GM12878 (cell line): ENCODE data around the gene METRNL. TPM values are rescaled to one million over a fixed set of nuclear protein-coding genes. Genes with fewer than 3 reads are reported as not detected.

Experiments used
- ATAC-seq: fragments of 200-7000 bp; cut with Tn5 transposase; 3 replicates; pipeline ENCODE4 v1.9.1; 2020; ENCODE audit warnings: mild to moderate bottlenecking, moderate library complexity
- BruUV-seq: library from RNA; stranded (reverse); fragments of 400-500 nt; replicated peaks from 2 replicates; lab custom pipeline; 2021; lab: Mats Ljungman, UMichigan
- CTCF ChIA-PET: fragments of 300-600 bp; sonication (Branson Sonifier 250); formaldehyde crosslinking; extraction: SDS; loops from one replicate; lab custom pipeline; 2021; ENCODE audit warnings: inconsistent platforms; lab: Yijun Ruan, JAX
- POLR2A ChIA-PET: fragments of 350-600 bp; formaldehyde crosslinking; extraction: SDS; loops from one replicate; lab custom pipeline; 2021; ENCODE audit warnings: inconsistent platforms; lab: Charles Lee
- RAD21 ChIA-PET: fragments of 300-600 bp; sonication (Branson Sonifier 250); formaldehyde crosslinking; loops from one replicate; lab custom pipeline; 2023; ENCODE audit warnings: antibody characterized with exemption; ENCODE audit not compliant: unreplicated experiment; lab: Charles Lee
- SMC1A ChIA-PET: fragments of 300-600 bp; sonication (Branson Sonifier 250); formaldehyde crosslinking; loops from one replicate; lab custom pipeline; 2023; ENCODE audit not compliant: unreplicated experiment, uncharacterized antibody; lab: Charles Lee
- DNase-seq: peaks from one replicate; pipeline ENCODE4 v3.0.0-alpha.2; 2011; ENCODE audit warnings: low read depth, low spot score
- FAIRE-seq: peaks from 3 replicates; lab custom pipeline; 2011; peaks lifted over from hg19 to GRCh38; lab: Jason Lieb, UNC
- H2AFZ ChIP-seq: 2 replicates; pipeline ENCODE4 v1.6.0; 2011; ENCODE audit warnings: low read depth, low read length, control low read depth; ENCODE audit not compliant: control insufficient read depth
- H3K27ac ChIP-seq: 2 replicates; pipeline ENCODE4 v1.5.1; 2011; ENCODE audit warnings: control low read depth; ENCODE audit not compliant: control insufficient read depth, insufficient read depth
- H3K27me3 ChIP-seq, 2 experiments: replicated peaks in 1 of 2; 2 replicates each; pipeline versions ENCODE4 v1.6.0 to v1.6.1; 2011; ENCODE audit warnings: low read length in 1 of 2; ENCODE audit not compliant: control insufficient read depth in 2 of 2, insufficient read depth in 2 of 2
- H3K36me3 ChIP-seq, 2 experiments: 2 replicates each; pipeline ENCODE4 v1.5.1; 2011; ENCODE audit warnings: low read length in 1 of 2; ENCODE audit not compliant: control insufficient read depth in 2 of 2, insufficient read depth in 2 of 2
- H3K4me1 ChIP-seq: 2 replicates; pipeline ENCODE4 v1.6.1; 2011; ENCODE audit warnings: mild to moderate bottlenecking, low read length, moderate library complexity, mixed read lengths; ENCODE audit not compliant: control insufficient read depth, insufficient read depth
- H3K4me2 ChIP-seq: 2 replicates; pipeline ENCODE4 v1.6.0; 2011; ENCODE audit warnings: control low read depth; ENCODE audit not compliant: control insufficient read depth, insufficient read depth
- H3K4me3 ChIP-seq: fragments of 200-600 bp; sonication (generic); 2 replicates; pipeline ENCODE4 v1.5.1; 2016
- H3K79me2 ChIP-seq: 2 replicates; pipeline ENCODE4 v1.6.0; 2011; ENCODE audit warnings: low read length; ENCODE audit not compliant: control insufficient read depth, insufficient read depth
- H3K9ac ChIP-seq: 2 replicates; pipeline ENCODE4 v1.8.0; 2011; ENCODE audit warnings: low read length, control low read depth, mixed read lengths; ENCODE audit not compliant: control insufficient read depth, insufficient read depth
- H3K9me3 ChIP-seq: replicated peaks from 3 replicates; pipeline ENCODE4 v1.5.1; 2011; ENCODE audit warnings: mild to moderate bottlenecking, low read length; ENCODE audit not compliant: control insufficient read depth, insufficient read depth
- H4K20me1 ChIP-seq: 2 replicates; pipeline ENCODE4 v1.6.0; 2011; ENCODE audit not compliant: control insufficient read depth, insufficient read depth
- EED ChIP-seq: sonication (generic); IDR thresholded peaks from 2 replicates; pipeline ENCODE4 v1.6.1; 2016; ENCODE audit warnings: antibody characterized with exemption, low read depth
- EZH2 ChIP-seq: IDR thresholded peaks from 2 replicates; pipeline ENCODE4 v1.6.1; 2012; ENCODE audit warnings: low read depth, mild to moderate bottlenecking, control low read depth, inconsistent platforms, low read length, borderline replicate concordance; ENCODE audit not compliant: control insufficient read depth
- HDAC6 ChIP-seq: fragments of 200-600 bp; sonication (generic); IDR thresholded peaks from one replicate; pipeline ENCODE4 v1.8.0; 2017; ENCODE audit warnings: antibody characterized with exemption; ENCODE audit not compliant: unreplicated experiment
- IKZF2 ChIP-seq, 2 experiments: fragments of 450-650 bp; IDR thresholded peaks; 2 replicates each; pipeline ENCODE4 v1.6.1; 2017; ENCODE audit warnings: mild to moderate bottlenecking in 2 of 2, moderate library complexity in 2 of 2
- MYB ChIP-seq: fragments of 150-350 bp; IDR thresholded peaks from 2 replicates; pipeline ENCODE4 v1.6.1; 2014; ENCODE audit warnings: mild to moderate bottlenecking, low read depth, low read length, borderline replicate concordance
- NFYA ChIP-seq: IDR thresholded peaks from 2 replicates; pipeline ENCODE4 v1.6.1; 2011; ENCODE audit warnings: low read depth, mild to moderate bottlenecking, low read length, improper control_type of control experiment, borderline replicate concordance
- PAX5 ChIP-seq: IDR thresholded peaks from 2 replicates; pipeline ENCODE4 v1.6.1; 2011; ENCODE audit warnings: low read depth, low read length, borderline replicate concordance
- RAD21 ChIP-seq: IDR thresholded peaks from 2 replicates; pipeline ENCODE4 v1.6.1; 2011; ENCODE audit warnings: mild to moderate bottlenecking, low read depth, low read length, moderate library complexity; ENCODE audit not compliant: insufficient read depth
- SKIL ChIP-seq: fragments of 450-650 bp; IDR thresholded peaks from 2 replicates; pipeline ENCODE4 v1.6.1; 2017; ENCODE audit warnings: mild to moderate bottlenecking, low read depth, inconsistent platforms; ENCODE audit not compliant: poor library complexity, severe bottlenecking
- SMC3 ChIP-seq: IDR thresholded peaks from 2 replicates; pipeline ENCODE4 v1.6.1; 2011; ENCODE audit warnings: low read length, improper control_type of control experiment, borderline replicate concordance
- SP1 ChIP-seq: IDR thresholded peaks from one replicate; pipeline ENCODE4 v1.6.1; 2011; ENCODE audit warnings: low read depth, low read length
- TAF1 ChIP-seq: IDR thresholded peaks from 2 replicates; pipeline ENCODE4 v1.6.1; 2011; ENCODE audit warnings: mild to moderate bottlenecking, low read depth, low read length, borderline replicate concordance
- WGBS: methylation state at CpG from one replicate; pipeline ENCODE4 v1.1.6; 2016; ENCODE audit warnings: low lambda C conversion rate; ENCODE audit not compliant: insufficient replicate concordance, insufficient coverage; ENCODE audit errors: missing lambda C conversion rate; 5-methylcytosine and 5-hydroxymethylcytosine counted together
- in situ Hi-C: fragments of 300-500 bp; cut with MboI; formaldehyde crosslinking; loops from 9 replicates; pipeline ENCODE4 v1.14.3; 2018; ENCODE audit warnings: mixed read lengths
- intact Hi-C: fragments of 100-400 bp; cut with micrococcal nuclease; formaldehyde crosslinking; loops from one replicate; pipeline ENCODE4 v1.14.2; 2022; ENCODE audit not compliant: unreplicated experiment
- polyA plus RNA-seq, 11 experiments: library from polyadenylated mRNA; depleted of rRNA in 4 of 11; unstranded in 6 of 11; stranded (reverse) in 5 of 11; fragments of >200 nt; fragmentation: Nextera tagmentation in 4 of 11; fragmentation: Illumina TruSeq in 1 of 11; extraction: Ambion mirVana in 4 of 11; extraction: Trizol in 1 of 11; gene quantifications; 1 replicate in 1 of 11; 2 replicates in 10 of 11; pipeline versions ENCODE4 v1.2.1 to v1.2.3, GENCODE V29; 2011 to 2016; ENCODE audit warnings: inconsistent platforms in 2 of 11, missing spikeins in 2 of 11, low read depth in 1 of 11
- total RNA-seq, 4 experiments: library from RNA; depleted of rRNA in 3 of 4; stranded (reverse); fragments of >200 nt in 3 of 4; fragmentation: Illumina TruSeq in 1 of 4; extraction: Trizol in 1 of 4; gene quantifications; 2 replicates each; pipeline versions ENCODE4 v1.2.1 to v1.2.3, GENCODE V29; 2013 to 2021
- TF ChIP-seq, protein P1 (sequence below): fragments of 450-650 bp; IDR thresholded peaks from 2 replicates; pipeline ENCODE4 v1.6.1; 2017; ENCODE audit warnings: mild to moderate bottlenecking, moderate library complexity
- TF ChIP-seq, protein P2 (sequence below): fragments of 150-350 bp; IDR thresholded peaks from 2 replicates; pipeline ENCODE4 v1.6.1; 2016; ENCODE audit warnings: low read depth, low read length

METRNL gene
- total and polyA plus RNA-seq, 10 of the 15 experiments (the other 5 are each of a cell fraction or from before 2014, with no cell fraction given) = 0.05 to 3.7 (median 0.48) TPM; not detected in 2

DNA sequence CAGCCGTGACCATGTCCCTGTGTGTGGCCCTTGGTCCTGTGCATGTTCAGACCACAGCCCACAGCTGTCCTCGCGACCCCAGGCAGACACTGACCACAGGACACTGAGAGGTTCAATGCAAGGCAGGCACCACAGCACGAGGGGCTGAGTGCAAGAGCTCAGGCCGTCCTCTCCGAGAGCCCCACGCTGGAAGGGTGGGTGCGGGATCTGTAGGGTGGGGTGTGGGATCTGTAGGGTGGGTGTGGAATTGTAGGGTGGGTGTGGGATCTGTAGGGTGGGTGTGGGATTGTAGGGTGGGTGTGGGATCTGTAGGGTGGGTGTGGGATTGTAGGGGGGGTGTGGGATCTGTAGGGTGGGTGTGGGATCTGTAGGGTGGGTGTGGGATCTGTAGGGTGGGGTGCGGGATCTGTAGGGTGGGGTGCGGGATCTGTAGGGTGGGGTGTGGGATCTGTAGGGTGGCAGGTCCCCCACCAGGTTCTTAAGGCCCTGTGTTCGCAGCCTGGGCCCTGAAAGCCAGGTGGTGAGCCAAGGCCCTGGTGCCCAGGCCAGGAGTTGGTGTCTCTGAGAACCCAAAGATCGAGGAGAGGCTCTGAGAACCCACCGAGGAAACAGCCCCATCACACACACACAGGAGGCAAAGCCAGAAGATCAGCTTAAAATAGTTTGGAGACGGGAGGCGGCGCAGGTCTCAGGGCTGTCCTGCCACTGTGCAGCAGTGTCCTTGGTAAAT, 48.2 kb downstream of the METRNL start:
- intact Hi-C loops = no loop called here
- Histone ChIP-seq H3K9me3 (no peaks in the 10 kb centered on the region), H3K27me3 (peaks cover 4% of the 10 kb centered on the region in 2 experiments), H4K20me1 (no peaks in the 10 kb centered on the region), H3K27ac (no peak overlapping the region), H3K36me3 (no peaks in the 10 kb centered on the region), H2AFZ (no peak overlapping the region), H3K4me1 (no peaks in the 10 kb centered on the region), H3K79me2 (no peaks in the 10 kb centered on the region), H3K9ac (no peak overlapping the region), H3K4me3 (no peak overlapping the region), H3K4me2 (no peak overlapping the region)
- SMC1A ChIA-PET = interaction anchor here (0.7 kb wide), 1 partner anchor 213 kb away, joined by 3 read pairs; no protein-coding TSS in a partner anchor
- ATAC-seq (no peak), DNase-seq (no peak), FAIRE-seq (no peak)
- POLR2A ChIA-PET = interaction anchor here (0.6 kb wide), 1 partner anchor 170 kb away, joined by 5 read pairs; no protein-coding TSS in a partner anchor
- 53% methylated on average over 14 of the region's 16 CpGs for WGBS
- no TSS peak for BruUV-seq
- in situ Hi-C loops = no loop called here
- CTCF ChIA-PET = interaction anchor here (0.6 kb wide), 1 partner anchor 176 kb away, joined by 3 read pairs; no protein-coding TSS in a partner anchor
- RAD21 ChIA-PET = no interaction called here
- no peak for TF ChIP-seq IKZF2 (IDR thresholded peaks at IDR 0.05)
- TF ChIP-seq EED = no peak
- TF ChIP-seq NFYA = no peak
- no peak for TF ChIP-seq SKIL
- TF ChIP-seq EZH2 = no peak
- no peak for TF ChIP-seq SP1
- no peak for TF ChIP-seq PAX5
- no peak for TF ChIP-seq MYB
- TF ChIP-seq, protein P1, sequence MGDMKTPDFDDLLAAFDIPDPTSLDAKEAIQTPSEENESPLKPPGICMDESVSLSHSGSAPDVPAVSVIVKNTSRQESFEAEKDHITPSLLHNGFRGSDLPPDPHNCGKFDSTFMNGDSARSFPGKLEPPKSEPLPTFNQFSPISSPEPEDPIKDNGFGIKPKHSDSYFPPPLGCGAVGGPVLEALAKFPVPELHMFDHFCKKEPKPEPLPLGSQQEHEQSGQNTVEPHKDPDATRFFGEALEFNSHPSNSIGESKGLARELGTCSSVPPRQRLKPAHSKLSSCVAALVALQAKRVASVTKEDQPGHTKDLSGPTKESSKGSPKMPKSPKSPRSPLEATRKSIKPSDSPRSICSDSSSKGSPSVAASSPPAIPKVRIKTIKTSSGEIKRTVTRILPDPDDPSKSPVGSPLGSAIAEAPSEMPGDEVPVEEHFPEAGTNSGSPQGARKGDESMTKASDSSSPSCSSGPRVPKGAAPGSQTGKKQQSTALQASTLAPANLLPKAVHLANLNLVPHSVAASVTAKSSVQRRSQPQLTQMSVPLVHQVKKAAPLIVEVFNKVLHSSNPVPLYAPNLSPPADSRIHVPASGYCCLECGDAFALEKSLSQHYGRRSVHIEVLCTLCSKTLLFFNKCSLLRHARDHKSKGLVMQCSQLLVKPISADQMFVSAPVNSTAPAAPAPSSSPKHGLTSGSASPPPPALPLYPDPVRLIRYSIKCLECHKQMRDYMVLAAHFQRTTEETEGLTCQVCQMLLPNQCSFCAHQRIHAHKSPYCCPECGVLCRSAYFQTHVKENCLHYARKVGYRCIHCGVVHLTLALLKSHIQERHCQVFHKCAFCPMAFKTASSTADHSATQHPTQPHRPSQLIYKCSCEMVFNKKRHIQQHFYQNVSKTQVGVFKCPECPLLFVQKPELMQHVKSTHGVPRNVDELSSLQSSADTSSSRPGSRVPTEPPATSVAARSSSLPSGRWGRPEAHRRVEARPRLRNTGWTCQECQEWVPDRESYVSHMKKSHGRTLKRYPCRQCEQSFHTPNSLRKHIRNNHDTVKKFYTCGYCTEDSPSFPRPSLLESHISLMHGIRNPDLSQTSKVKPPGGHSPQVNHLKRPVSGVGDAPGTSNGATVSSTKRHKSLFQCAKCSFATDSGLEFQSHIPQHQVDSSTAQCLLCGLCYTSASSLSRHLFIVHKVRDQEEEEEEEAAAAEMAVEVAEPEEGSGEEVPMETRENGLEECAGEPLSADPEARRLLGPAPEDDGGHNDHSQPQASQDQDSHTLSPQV = no peak
- TF ChIP-seq TAF1 = no peak
- no peak for TF ChIP-seq RAD21
- TF ChIP-seq, protein P2, sequence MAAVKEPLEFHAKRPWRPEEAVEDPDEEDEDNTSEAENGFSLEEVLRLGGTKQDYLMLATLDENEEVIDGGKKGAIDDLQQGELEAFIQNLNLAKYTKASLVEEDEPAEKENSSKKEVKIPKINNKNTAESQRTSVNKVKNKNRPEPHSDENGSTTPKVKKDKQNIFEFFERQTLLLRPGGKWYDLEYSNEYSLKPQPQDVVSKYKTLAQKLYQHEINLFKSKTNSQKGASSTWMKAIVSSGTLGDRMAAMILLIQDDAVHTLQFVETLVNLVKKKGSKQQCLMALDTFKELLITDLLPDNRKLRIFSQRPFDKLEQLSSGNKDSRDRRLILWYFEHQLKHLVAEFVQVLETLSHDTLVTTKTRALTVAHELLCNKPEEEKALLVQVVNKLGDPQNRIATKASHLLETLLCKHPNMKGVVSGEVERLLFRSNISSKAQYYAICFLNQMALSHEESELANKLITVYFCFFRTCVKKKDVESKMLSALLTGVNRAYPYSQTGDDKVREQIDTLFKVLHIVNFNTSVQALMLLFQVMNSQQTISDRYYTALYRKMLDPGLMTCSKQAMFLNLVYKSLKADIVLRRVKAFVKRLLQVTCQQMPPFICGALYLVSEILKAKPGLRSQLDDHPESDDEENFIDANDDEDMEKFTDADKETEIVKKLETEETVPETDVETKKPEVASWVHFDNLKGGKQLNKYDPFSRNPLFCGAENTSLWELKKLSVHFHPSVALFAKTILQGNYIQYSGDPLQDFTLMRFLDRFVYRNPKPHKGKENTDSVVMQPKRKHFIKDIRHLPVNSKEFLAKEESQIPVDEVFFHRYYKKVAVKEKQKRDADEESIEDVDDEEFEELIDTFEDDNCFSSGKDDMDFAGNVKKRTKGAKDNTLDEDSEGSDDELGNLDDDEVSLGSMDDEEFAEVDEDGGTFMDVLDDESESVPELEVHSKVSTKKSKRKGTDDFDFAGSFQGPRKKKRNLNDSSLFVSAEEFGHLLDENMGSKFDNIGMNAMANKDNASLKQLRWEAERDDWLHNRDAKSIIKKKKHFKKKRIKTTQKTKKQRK = no peak
- no peak for TF ChIP-seq SMC3
- no peak for TF ChIP-seq HDAC6
